CD4-positive, alpha-beta T cell (primary cell): ENCODE data around the gene PYCARD. TPM values are rescaled to one million over a fixed set of nuclear protein-coding genes. Genes with fewer than 3 reads are reported as not detected.
A peak's percentile ranks its signal among the peaks of the same experiment; 100 is the strongest.

Source experiments
- ATAC-seq: fragments of 200-7000 bp; cut with Tn5 transposase; one replicate; pipeline ENCODE4 v1.10.0; 2022; ENCODE audit warnings: mild to moderate bottlenecking; ENCODE audit not compliant: poor library complexity
- CTCF ChIA-PET: fragments of 350-600 bp; sonication (Branson Sonifier 250); formaldehyde crosslinking; loops from one replicate; lab custom pipeline; 2021; ENCODE audit warnings: antibody characterized with exemption, inconsistent platforms; lab: Charles Lee
- POLR2A ChIA-PET: fragments of 350-600 bp; sonication (Branson Sonifier 250); formaldehyde crosslinking; loops from one replicate; lab custom pipeline; 2021; ENCODE audit warnings: antibody characterized with exemption, inconsistent platforms; lab: Charles Lee
- DNase-seq, 14 experiments: peaks; one replicate each; pipeline ENCODE4 v3.0.0-alpha.2; 2013 to 2020; ENCODE audit warnings: mixed read lengths in 2 of 14
- H3K27ac ChIP-seq, 2 donors: one replicate each; pipeline versions ENCODE4 v1.5.1 to v1.7.0; 2013; ENCODE audit warnings: low read length in 2 of 2, low read depth in 1 of 2, mild to moderate bottlenecking in 1 of 2
- H3K27me3 ChIP-seq, 2 experiments: 1 replicate in 1 of 2; 2 replicates in 1 of 2; pipeline versions ENCODE4 v1.6.1 to v1.7.0; 2013; ENCODE audit warnings: low read length in 2 of 2, control low read depth in 1 of 2, mild to moderate bottlenecking in 1 of 2, moderate library complexity in 1 of 2; ENCODE audit not compliant: insufficient read depth in 2 of 2, control insufficient read depth in 1 of 2
- H3K36me3 ChIP-seq: one replicate; pipeline ENCODE4 v1.6.1; 2013; ENCODE audit warnings: low read length, control low read depth; ENCODE audit not compliant: insufficient read depth
- H3K4me1 ChIP-seq: one replicate; pipeline ENCODE4 v1.6.1; 2013; ENCODE audit warnings: low read length, control low read depth; ENCODE audit not compliant: insufficient read depth
- H3K4me3 ChIP-seq: one replicate; pipeline ENCODE4 v1.5.1; 2013; ENCODE audit warnings: mild to moderate bottlenecking, low read length, moderate library complexity
- H3K9me3 ChIP-seq, 2 experiments: 1 replicate in 1 of 2; 2 replicates in 1 of 2; pipeline versions ENCODE4 v1.6.1 to v1.7.0; 2013; ENCODE audit warnings: low read length in 2 of 2, mild to moderate bottlenecking in 2 of 2, control low read depth in 1 of 2, moderate library complexity in 1 of 2; ENCODE audit not compliant: control insufficient read depth in 1 of 2, insufficient read depth in 1 of 2
- H3K27ac Mint-ChIP-seq: one replicate; pipeline ENCODE4 v1.8.0; 2020; ENCODE audit warnings: mixed read lengths
- H3K27me3 Mint-ChIP-seq: one replicate; pipeline ENCODE4 v1.8.0; 2021; ENCODE audit warnings: mixed read lengths
- H3K36me3 Mint-ChIP-seq: one replicate; pipeline ENCODE4 v1.8.0; 2021; ENCODE audit warnings: low read depth, mixed read lengths
- H3K4me1 Mint-ChIP-seq: one replicate; pipeline ENCODE4 v1.8.0; 2021; ENCODE audit warnings: low read depth, mixed read lengths
- H3K4me3 Mint-ChIP-seq: one replicate; pipeline ENCODE4 v1.8.0; 2020; ENCODE audit warnings: mild to moderate bottlenecking, mixed read lengths
- H3K9me3 Mint-ChIP-seq: one replicate; pipeline ENCODE4 v1.8.0; 2020; ENCODE audit warnings: mixed read lengths
- intact Hi-C, 2 experiments: fragments of 100-400 bp; cut with DNase I in 1 of 2; cut with micrococcal nuclease in 1 of 2; formaldehyde crosslinking; loops; one replicate each; pipeline versions ENCODE4 v1.15.1 to v1.9.0; 2023 to 2025; cut with DNase I, micrococcal nuclease
- total RNA-seq, 174 experiments: library from RNA in 2 of 174; stranded (reverse) in 2 of 174; gene quantifications; one replicate each; pipeline ENCODE4 v1.2.3 and lab custom pipeline; 2021 to 2026
- TF ChIP-seq, protein P1 (sequence below): fragments of 200-600 bp; IDR thresholded peaks from one replicate; pipeline ENCODE4 v1.8.0; 2022; ENCODE audit warnings: antibody characterized with exemption, mild to moderate bottlenecking

The PYCARD gene
- total RNA-seq, 2 experiments from 2014 or later = 8.1 to 8.5 TPM

DNA sequence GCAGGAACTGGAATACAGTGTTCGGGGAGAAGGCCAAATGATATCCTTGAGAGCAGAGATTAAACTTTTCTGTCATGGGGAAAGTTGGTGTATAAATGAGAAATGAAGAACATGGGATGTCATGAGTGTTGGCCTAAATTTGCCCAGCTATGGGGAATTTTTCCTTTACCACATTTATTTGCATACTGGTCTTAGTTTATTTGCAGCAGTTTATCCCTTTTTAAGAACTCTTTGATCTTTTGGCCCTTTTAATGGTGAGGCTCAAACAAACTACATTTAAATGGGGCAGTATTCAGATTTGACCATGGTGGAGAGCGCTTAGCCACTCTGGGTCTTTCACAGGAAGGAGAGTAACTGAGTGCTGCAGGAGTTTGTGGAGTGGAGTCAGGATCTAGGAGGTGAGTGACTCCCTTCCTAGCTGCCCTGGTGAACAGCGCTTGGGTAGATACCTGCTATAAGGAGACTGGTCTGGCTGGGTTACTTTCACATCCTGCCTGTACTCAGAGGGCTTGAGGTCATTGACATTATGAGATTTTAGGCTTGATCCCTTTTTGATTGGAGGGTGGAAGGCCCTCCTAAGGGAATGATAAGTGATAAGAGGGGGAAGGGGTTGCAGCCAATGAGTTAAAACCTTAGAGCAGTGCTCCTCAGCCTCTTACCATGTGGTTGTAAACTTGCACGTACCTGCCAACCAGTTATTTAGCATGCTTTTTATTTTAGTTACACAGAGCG is 10.7 kb downstream of the PYCARD start:
- no peaks in the 10 kb centered on the region for H3K9me3 Mint-ChIP-seq
- no peak overlapping the region for H3K27ac ChIP-seq
- H3K27me3 ChIP-seq = no peaks in the 10 kb centered on the region
- peaks cover 19% of the 10 kb centered on the region for H3K4me1 ChIP-seq
- POLR2A ChIA-PET = interaction anchor here (1.6 to 3.6 kb wide), 3 partner anchors 9 to 12 kb away, joined by 4 to 30 read pairs (median 28); partner anchors contain the start of genes FUS and PYCARD
- TF ChIP-seq, protein P1, sequence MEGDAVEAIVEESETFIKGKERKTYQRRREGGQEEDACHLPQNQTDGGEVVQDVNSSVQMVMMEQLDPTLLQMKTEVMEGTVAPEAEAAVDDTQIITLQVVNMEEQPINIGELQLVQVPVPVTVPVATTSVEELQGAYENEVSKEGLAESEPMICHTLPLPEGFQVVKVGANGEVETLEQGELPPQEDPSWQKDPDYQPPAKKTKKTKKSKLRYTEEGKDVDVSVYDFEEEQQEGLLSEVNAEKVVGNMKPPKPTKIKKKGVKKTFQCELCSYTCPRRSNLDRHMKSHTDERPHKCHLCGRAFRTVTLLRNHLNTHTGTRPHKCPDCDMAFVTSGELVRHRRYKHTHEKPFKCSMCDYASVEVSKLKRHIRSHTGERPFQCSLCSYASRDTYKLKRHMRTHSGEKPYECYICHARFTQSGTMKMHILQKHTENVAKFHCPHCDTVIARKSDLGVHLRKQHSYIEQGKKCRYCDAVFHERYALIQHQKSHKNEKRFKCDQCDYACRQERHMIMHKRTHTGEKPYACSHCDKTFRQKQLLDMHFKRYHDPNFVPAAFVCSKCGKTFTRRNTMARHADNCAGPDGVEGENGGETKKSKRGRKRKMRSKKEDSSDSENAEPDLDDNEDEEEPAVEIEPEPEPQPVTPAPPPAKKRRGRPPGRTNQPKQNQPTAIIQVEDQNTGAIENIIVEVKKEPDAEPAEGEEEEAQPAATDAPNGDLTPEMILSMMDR = no peak
- H3K36me3 ChIP-seq = peaks cover 100% of the 10 kb centered on the region
- peak overlapping the region; percentile 6 for H3K4me3 Mint-ChIP-seq
- H3K36me3 Mint-ChIP-seq = peaks cover 100% of the 10 kb centered on the region
- DNase-seq = no peak
- H3K27ac Mint-ChIP-seq = peak overlapping the region; percentile 64
- no peak for ATAC-seq
- CTCF ChIA-PET = interaction anchor here (0.6 kb wide), 1 partner anchor 26 kb away, joined by 3 read pairs; no protein-coding TSS in a partner anchor
- H3K27me3 Mint-ChIP-seq = no peaks in the 10 kb centered on the region
- H3K9me3 ChIP-seq = no peaks in the 10 kb centered on the region
- H3K4me1 Mint-ChIP-seq = peaks cover 80% of the 10 kb centered on the region
- intact Hi-C loops = no loop called here
- H3K4me3 ChIP-seq = no peak overlapping the region

DNA sequence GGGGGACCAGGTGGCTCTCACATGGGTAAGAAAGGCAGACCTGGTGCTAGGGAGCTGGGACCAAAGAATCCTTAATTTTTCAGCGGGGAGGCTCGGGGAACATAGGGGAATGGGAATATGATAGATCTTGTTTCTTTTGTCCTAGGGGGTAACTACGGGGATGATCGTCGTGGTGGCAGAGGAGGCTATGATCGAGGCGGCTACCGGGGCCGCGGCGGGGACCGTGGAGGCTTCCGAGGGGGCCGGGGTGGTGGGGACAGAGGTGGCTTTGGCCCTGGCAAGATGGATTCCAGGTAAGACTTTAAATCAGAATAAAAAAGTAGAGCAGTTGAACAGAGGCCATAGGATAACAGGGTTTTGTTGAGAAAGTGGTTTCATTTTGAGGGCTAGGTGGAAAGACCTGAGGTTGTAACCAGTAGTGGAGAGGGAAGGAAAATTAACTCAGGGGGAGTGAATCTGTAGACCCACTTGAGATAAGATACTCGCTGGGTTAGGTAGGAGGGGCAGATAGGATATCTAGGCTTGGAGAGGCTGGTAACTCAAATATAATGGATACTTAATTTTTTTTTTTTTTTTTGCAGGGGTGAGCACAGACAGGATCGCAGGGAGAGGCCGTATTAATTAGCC is 11.6 kb downstream of the PYCARD start:
- no peaks in the 10 kb centered on the region for H3K27me3 ChIP-seq
- peak overlapping the region; percentile 64 for H3K27ac Mint-ChIP-seq
- DNase-seq = no peak
- H3K9me3 ChIP-seq = no peaks in the 10 kb centered on the region
- H3K27ac ChIP-seq = no peak overlapping the region
- H3K9me3 Mint-ChIP-seq = no peaks in the 10 kb centered on the region
- peaks cover 100% of the 10 kb centered on the region for H3K36me3 Mint-ChIP-seq
- TF ChIP-seq, protein P1 = no peak
- intact Hi-C loops = no loop called here
- ChIA-PET CTCF (no interaction called here), POLR2A (interaction anchor here (0.6 to 3.6 kb wide), 3 partner anchors 10 to 14 kb away, joined by 4 to 30 read pairs (median 28); partner anchors contain the start of genes FUS and PYCARD)
- no peaks in the 10 kb centered on the region for H3K27me3 Mint-ChIP-seq
- peak overlapping the region; percentile 30 for H3K4me3 Mint-ChIP-seq
- no peak for ATAC-seq
- peaks cover 83% of the 10 kb centered on the region for H3K4me1 Mint-ChIP-seq
- H3K4me3 ChIP-seq = no peak overlapping the region
- H3K36me3 ChIP-seq = peaks cover 100% of the 10 kb centered on the region
- H3K4me1 ChIP-seq = peaks cover 28% of the 10 kb centered on the region

DNA sequence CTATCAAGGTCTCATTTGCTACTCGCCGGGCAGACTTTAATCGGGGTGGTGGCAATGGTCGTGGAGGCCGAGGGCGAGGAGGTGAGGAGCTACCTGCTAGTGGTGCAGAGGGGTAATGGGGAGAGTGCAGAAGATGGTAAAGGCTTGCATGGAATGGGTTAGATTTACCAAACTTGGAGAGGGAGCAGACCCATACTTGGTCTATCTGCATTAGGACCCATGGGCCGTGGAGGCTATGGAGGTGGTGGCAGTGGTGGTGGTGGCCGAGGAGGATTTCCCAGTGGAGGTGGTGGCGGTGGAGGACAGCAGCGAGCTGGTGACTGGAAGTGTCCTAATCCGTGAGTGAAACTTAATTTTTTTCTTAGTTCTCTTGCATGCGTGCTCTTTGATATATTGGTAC is 12.5 kb downstream of the PYCARD start:
- TF ChIP-seq, protein P1 = no peak
- ChIA-PET POLR2A (interaction anchor here (0.6 to 3.6 kb wide), 4 partner anchors 10 to 33 kb away, joined by 4 to 30 read pairs (median 16); partner anchors contain the start of genes FUS and PYCARD), CTCF (no interaction called here)
- Histone ChIP-seq H3K4me3 (no peak overlapping the region), H3K27ac (peak overlapping the region in 1 of 2 donors; percentile 26), H3K9me3 (no peaks in the 10 kb centered on the region), H3K27me3 (no peaks in the 10 kb centered on the region), H3K4me1 (peaks cover 36% of the 10 kb centered on the region), H3K36me3 (peaks cover 100% of the 10 kb centered on the region)
- DNase-seq (peak in 1 of 14 experiments; percentile 17), ATAC-seq (no peak)
- Mint-ChIP-seq H3K9me3 (no peaks in the 10 kb centered on the region), H3K27me3 (no peaks in the 10 kb centered on the region), H3K4me1 (peaks cover 88% of the 10 kb centered on the region), H3K4me3 (peak overlapping the region; percentile 32), H3K27ac (peak overlapping the region; percentile 64), H3K36me3 (peaks cover 100% of the 10 kb centered on the region)
- intact Hi-C loops = no loop called here
